COLO668 (cell line): ENCODE results near the gene DNTTIP2.
"Not testable (repeated sequence)": the region's sequence is repeated elsewhere in the genome, so short reads cannot be mapped to it uniquely, and the experiment has no call there.

Source experiments
- DNase-seq: peaks from one replicate; lab custom pipeline; 2025; ENCODE audit not compliant: unreplicated experiment; lab: John Stamatoyannopoulos, UW

The DNTTIP2 gene

DNA sequence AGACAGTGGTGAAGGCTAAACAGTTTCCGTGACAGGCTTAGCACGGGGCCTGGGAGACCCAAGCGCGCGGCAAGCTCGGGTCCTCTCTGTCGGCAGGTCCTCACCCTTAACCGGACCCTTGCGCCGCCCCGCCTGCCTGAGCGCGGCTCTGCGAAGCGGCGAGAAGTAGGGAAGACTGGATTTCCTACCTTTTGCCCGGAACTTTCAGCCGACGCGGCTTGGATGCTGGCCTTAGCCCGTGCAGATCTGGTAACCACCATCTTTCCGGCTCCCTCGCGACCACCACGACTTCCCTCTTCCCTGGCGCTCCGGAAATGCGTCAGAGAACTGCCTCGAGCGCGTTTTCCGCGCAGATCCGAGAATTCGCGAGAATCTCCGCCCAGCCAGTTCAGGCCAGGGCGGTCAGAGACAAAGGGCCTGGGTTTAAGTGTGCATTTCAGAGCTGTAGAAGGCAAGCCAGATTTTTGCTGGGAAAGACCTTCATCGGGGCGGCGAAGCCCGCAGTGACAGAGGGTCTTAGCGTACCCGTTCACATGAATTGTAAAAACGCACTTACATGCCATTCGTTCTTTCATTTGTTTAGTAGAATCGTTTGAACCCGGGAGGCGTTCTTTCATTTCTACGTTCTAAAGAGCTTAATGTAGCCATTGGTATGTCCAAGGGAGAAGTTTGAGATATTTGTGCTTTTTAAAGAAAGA, at the start of gene DNTTIP2:
DNTTIP2 (minus strand) TSS at position 318 of the 698 bp plus-strand sequence; CDS start at position 260, 58 bp downstream.
- peak; percentile 96 for DNase-seq

DNA sequence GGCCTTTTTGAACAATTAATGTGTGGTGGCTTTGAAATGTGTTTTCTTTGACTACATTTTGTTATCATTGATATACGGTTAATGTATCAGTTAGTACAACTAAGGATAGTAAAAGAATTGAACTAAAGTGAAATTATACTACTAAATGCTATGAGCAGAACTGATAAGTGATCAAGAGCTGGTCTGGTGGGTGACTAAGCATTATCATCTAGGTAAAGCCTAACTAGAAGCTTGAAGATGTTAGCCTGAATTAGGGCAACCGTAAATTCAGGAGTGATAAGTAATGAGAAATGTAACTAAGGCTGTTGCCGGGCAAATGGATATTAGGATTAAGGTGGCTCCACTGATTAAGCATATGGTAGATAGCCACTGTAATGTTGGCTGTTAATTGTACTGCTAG, 46.2 kb upstream of the DNTTIP2 start:
- DNase-seq, result no peak

- no peak for DNase-seq
Measured at GRCh38 chr1:93919780-93920179, 40.8 kb upstream of the DNTTIP2 start.

DNA sequence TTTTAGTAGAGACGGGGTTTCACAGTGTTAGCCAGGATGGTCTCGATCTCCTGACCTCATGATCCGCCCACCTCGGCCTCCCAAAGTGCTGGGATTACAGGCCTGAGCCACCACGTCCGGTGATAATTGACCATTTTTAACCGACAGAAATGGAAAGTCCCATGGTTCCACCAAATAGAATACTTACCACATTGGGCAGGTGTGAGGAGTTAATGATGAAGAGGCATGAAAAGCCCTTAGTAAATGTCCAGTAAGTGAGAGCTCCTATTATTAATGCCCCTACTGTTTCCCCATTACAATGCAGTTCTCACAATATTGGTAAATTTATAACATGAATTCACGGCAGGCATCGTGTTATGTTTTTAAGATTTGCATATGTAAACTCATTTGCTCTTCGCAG, 38.3 kb upstream of the DNTTIP2 start:
- no peak for DNase-seq

- DNase-seq, result not testable (repeated sequence)
Measured at GRCh38 chr1:93910880-93911279, 31.9 kb upstream of the DNTTIP2 start.

DNA sequence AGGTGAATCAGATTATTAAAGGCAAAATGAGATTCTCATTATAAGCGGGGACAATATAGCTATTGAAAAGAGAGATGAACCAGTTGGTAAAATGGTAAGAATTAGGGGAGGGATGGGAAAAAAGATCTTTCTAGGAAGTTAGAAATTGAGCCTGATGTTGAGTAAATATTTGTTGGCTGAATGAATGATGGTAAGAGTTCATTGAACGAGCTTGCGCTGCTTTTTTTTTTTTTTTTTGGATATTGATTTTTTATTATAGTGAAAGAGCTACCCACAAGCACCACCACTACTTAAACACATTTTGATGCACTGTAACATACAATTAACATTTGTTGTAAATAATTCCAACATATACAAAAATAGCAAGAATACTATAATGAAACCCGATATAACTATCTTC, 31.3 kb upstream of the DNTTIP2 start:
- DNase-seq, result no peak

DNA sequence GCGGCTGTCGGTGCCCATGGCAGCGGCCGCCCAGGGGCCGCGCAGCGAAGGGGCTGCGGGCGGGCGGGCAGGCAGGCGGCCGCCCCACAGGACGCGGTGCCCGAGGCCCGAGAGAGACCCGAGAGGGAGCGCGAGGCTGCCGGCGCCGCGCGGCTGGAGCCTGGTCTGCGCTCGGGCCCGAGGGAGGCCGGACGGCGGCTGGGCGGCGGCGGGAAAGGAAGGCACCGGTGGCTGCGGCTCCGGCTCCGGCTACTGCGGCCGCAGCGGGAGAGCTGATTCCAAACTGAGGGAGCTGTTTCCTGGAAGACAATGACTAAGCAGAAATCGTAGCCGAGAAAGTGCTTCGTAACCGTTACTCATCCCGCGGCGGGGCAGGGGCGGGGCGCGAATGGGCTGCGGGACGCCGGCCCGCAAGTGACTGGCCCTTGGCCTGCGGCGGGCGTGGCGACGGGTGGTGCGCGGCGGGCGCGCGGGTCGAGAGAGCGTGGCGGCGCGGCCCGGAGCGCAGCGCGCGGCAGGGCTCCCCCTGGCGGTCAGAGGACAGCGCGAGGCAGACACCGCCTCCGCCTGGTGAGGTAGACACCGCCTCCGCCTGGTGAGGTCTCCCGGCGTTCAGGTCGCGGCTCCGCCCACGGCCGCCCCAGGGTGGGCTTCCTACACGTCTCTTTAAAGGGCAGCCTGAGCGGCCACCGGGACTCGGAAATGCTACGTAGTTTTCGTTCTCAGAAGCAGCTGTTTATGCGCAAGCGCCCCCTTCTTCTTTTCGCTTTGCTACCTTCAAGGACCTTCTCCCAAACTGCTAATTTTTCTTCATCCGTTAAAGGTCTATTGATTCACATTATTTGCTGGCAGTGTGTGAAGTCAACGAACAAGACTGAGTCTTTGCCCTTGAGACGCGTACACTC, 30.4 kb upstream of the DNTTIP2 start, which contains the start of gene GCLM:
GCLM (minus strand) TSS at position 285 of the 905 bp plus-strand sequence; CDS start at position 18, 267 bp downstream.
- DNase-seq, result peak; percentile 96

- DNase-seq, result peak; percentile 81
Measured at GRCh38 chr1:93908394-93909145, 29.6 kb upstream of the DNTTIP2 start.

DNA sequence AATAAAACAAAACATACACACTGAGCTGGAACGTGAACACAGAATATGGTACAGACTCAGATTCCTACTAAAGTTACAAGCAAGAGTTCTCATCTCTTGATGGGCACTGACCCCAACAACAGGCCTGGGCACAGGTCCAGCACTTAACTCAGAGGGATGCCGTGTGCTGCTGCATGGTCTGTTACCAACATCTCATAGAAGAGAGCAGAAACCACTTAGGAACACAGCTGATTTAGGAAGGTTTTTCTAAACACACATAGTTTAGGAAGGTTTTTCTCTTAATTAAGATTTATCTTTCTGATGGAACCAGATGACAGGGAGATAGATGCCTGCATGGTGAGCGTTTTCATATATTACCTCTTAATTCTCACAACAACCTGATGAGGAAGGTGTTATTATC, 28.7 kb upstream of the DNTTIP2 start:
- peak; percentile 26 for DNase-seq

DNA sequence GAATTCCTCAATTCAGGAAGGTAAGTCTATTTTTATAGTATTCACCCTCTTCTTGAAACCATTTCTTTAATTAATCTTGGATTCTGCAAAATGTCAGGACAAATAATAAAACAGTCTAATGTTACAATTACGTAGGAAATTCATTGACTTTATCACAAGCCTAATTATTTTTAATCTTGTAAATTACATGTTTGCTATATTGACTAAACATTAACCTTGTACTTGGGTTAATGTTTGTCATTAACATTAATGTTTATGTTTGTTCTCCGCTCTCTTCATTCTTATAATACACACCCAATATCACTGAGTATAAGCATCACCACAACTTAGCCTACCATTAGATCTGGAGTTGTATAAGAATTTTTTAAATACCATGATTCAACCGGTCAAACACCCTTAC, 27.5 kb upstream of the DNTTIP2 start:
- no peak for DNase-seq

GRCh38 chr1:93905734-93906133, 26.7 kb upstream of the DNTTIP2 start:
- no peak for DNase-seq

DNA sequence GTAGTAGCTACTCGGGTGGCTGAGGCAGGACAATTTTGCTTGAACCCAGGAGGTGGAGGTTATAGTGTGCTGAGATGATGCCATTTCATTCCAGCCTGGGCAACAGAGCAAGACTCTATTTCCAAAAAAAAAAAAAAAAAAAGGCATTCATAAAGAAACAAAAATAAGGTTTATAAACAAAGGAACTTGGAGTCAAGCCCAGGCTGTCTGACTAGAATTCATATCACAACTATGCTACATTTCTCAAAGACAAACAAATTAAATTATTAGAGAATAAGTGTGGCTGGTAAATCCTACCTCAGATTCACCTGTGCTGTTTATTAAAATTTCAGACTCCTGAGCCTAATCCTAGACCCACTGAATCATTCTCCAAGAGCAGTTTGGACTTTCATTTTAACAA, 26.0 kb upstream of the DNTTIP2 start:
- no peak for DNase-seq

DNA sequence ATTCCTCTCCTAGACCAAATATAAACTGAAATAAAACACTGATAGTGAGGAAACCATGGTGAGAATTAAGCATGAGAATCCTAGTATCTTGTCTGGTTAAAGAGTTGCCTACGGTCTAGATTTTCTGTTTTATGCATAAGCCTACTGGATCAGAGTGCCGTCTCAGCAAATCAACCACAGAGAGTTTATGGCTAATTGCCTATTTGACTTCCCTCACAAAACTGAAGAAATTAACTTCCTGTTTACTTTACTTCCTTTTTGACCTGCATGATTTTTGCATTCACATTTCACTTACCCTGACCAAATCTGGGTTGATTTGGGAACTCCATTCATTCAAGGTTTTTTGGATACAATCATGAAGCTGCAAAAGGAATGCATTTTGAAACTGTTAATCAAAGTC, 25.2 kb upstream of the DNTTIP2 start:
- no peak for DNase-seq

DNA sequence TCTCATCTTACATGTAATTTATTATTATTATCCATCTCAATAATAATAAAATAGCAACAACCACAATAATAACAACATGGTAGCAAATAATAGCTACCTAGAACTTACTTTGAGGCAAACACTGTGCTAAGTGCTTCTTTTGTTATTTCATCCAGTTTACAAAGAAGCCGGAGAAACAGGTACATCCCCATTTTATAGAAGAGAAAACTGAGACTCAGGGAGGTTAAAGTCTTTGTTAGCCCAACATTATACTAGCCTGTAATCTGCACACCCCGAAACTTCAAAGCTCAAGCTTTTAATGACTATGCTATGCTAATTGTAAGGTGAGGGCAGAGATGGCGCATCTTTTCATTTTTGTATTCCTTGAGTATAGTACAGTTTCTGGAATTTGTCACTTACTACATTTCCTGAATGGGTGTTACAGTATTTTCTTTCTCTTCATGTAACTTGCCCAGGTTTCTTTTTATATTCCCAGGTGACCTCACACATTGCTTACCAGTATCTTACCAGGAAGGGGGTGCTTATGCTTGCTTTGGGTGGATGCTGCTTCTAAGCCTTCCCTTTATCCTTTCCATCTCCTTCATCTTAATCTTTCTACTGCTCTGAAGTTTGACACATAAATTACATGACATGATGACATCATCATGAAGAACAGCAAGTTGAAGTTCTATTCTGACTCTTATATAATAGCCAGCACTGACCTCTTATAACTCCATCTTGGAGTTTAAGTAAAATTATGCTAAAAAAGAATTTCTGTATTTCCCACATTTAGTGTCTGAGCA, 21.9 kb upstream of the DNTTIP2 start:
- no peak for DNase-seq

DNA sequence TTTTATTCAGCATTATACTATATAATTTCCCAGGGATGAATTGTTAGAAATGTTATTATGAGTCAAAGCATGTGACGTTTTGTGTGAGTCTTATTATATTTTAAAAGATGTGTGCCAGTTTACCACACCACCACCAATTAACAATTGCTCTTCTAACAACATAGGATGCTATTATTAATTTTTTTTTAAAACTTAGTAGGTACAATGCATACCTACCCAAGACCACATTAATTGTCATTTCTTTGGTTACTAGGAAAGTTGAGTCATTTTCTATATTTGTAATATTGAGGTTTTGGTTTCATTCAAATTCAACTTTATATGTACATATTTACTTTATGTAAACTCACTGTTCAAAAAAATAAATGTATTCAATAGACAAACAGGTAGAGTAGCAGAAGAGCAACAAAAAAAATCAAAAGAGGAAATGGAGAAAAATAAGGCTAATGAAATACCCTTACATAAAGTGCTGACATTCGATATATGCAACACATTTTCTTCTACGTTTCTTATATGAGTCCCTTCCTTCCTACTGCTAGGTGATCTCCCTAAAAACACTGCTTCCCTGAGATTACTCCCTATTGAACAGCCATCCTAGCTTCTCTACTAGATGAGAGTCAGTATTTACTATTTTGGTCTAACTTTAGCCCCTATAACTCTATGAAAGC, 20.7 kb upstream of the DNTTIP2 start:
- DNase-seq, result no peak

- no peak for DNase-seq
Measured at GRCh38 chr1:93888900-93889299, 9.9 kb upstream of the DNTTIP2 start.

DNA sequence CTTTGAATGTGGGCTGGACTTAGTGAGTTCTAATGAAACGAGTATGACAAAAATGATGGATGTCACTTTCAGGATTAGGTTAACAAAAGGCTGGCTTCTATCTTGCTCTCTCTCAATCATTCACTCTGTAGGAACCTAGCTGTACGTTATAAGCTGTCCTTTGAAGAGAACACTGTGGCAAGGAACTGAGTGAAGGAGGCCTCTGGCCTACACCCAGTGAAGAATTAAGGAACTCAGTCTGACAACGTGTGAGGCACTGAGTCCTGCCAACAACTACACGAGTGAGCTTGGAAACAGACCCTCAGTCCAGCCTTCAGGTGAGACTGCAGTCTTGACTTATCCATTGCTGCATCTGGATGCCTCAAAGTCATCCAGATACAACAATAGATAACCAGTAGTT, 3.3 kb upstream of the DNTTIP2 start:
- DNase-seq, result no peak

- no peak for DNase-seq
Measured at GRCh38 chr1:93880731-93881130, 1.7 kb upstream of the DNTTIP2 start.

- DNase-seq, result peak; percentile 47
Measured at GRCh38 chr1:93878501-93878888, 511 bp downstream of the DNTTIP2 start.

DNA sequence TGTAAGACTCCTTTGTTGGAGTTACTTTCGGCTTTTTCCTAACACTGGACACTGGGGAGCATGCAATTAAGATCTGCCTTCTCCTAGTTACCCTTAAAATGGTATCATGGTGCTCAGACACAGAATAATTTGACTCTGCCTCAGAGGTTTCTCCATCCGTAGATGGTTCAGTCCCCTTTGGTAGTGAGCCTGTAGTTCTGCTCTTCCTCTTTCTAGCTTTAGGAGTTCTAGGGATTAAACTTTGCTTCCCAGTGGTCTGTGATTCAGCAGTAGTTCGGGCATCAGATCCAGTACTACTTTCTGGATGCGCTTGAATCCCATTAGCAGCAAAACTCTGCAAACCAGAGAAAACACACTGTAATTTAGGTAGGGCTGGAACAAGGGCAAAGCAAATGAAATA, 1.5 kb downstream of the DNTTIP2 start:
- DNase-seq, result no peak
